Measurements from ENCODE around the gene UBLCP1. TPM values are rescaled to one million over a fixed set of nuclear protein-coding genes. Genes with fewer than 3 reads are reported as not detected.

The UBLCP1 gene
- total RNA-seq, 4 donors from 2014 or later, result 14.5 to 44.8 (median 20.5) TPM

DNA sequence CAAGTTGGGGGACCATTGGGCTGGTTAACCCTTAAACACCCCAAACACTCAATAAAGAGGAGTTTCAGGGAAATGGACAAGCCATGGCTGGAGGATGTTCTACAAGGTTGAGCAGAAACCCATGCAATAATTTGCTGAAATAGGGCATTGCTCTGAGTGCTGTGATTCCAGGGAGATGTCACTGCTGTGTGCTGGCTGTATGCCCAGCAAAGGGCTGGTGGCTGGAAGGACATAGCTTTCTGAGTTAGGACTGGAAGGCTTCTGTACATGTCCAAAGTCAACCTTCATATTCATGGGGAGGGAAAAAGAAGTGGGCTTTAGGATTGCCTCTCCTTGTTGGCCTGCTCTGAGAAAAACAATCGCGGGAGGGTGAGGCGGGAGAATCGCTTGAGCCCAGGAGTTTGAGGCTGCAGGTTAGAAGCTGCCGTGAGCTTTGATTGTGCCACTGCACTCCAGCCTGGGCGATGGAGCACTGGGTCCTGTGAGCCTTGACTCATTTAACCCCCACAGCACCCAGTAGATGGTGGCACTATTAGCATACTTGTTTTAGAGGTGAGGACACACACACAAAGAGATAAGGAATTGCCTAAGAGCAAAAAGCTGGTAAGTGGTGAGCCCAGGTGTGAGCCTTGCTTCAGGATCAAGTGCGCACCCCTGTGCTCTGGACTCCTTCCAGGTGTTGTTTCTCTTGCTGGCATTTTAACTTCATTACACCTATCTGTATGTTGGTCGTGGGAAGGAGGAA, 46.8 kb downstream of the UBLCP1 start:
- TF ChIP-seq, protein P1, sequence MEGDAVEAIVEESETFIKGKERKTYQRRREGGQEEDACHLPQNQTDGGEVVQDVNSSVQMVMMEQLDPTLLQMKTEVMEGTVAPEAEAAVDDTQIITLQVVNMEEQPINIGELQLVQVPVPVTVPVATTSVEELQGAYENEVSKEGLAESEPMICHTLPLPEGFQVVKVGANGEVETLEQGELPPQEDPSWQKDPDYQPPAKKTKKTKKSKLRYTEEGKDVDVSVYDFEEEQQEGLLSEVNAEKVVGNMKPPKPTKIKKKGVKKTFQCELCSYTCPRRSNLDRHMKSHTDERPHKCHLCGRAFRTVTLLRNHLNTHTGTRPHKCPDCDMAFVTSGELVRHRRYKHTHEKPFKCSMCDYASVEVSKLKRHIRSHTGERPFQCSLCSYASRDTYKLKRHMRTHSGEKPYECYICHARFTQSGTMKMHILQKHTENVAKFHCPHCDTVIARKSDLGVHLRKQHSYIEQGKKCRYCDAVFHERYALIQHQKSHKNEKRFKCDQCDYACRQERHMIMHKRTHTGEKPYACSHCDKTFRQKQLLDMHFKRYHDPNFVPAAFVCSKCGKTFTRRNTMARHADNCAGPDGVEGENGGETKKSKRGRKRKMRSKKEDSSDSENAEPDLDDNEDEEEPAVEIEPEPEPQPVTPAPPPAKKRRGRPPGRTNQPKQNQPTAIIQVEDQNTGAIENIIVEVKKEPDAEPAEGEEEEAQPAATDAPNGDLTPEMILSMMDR (IDR thresholded peaks at IDR 0.05; ENCODE audit: low read depth), result no peak

DNA sequence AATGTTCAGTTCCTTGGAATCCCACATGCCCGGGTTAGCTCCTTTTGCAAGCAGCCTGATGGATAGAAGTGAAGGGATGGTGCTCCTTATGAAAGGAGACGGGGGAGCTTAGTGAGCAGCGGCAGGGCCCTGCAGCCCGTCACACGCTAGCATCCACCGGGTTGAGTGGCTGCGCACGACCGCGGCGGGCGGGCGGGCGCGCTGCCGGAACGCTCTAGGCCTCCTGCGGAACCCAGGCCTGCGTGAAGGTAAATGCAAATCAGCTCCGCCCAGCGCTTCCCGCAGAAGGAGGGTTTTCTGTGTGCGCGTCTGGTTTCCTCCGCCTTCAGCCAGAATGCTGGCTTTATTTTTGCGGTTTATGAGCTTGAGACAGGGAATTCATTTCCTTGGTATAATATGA, 47.4 kb downstream of the UBLCP1 start:
- TF ChIP-seq, protein P1 (IDR thresholded peaks at IDR 0.05; ENCODE audit: low read depth), result no peak

DNA sequence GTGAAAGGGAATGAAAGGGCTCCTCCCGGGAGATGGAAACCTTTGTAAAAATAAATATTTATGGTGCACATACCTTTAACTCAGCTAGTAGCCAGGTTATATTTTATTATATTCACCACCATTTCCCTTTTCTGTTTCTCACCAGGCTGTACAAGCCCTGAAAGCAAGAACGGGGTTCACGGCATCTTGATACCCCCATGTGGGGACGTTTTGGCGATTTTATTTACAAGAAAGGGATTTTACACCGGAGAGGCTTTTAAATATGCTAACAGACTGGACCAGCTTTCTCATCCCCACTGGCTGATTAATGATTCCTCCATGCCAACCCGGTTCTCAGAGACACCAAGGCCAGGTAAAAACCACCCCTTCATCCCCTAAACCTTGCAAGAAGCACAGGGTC, 48.0 kb downstream of the UBLCP1 start:
- TF ChIP-seq, protein P1 (IDR thresholded peaks at IDR 0.05; ENCODE audit: low read depth), result no peak

DNA sequence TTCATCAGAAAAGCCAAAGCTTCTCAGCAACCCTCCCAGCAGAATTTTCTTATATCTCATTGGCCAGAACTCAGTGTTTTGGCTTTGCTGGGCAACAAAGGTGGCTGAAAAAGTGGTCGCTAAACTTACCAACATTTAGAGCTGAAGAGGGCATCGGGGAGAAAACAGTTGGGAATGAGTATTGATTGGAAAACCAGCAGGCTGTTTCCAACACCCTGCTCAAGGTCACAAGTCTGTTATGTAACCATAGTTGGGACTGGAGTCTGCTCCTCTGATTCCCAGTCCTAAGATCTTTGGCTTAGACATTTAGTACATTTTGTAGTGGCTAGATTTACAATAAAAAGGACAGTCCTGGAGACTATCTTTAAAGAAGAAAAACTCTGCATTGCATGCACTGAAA, 50.1 kb downstream of the UBLCP1 start:
- TF ChIP-seq, protein P1 (IDR thresholded peaks at IDR 0.05; ENCODE audit: low read depth), result no peak

DNA sequence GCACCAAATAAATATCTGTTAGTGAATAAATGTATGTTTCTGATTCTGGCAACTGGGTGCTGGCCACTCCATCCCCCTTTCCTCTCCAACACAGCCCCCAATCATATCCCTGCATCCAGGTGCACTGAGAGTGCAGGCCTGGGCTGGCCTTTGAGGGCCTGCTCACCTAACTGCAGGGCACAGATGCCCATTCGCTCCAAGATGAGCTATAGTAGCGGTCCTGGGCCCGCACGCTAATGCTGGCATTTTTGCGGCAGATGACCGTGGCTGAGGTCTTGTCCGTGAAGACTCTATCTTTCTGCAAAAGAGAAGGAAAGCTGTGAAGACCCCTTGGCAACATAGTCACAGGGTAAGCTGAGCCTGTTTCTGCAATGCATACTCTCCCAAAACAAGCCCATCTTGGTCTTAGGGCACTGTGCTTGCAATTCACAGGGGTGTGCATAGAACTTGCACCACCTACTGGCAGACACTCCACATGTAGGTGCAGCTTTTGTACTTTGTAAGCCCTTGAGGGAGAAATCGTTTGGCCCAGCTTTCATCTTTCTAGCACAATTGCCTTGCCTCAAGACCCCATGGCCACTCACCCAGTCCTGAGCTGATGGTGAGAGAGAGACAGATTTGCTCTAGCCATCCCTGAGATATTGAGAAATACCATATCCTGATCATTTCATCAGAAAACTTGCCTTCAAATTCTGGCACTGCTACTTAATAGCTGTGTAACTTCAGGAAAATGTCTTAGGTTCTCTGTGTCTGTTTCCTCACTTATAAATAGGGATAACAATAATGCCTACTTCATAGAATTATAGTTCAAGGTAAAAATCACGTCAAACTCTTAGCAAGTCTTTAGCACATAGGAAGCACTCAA, 53.7 kb downstream of the UBLCP1 start:
- TF ChIP-seq, protein P1 (IDR thresholded peaks at IDR 0.05; ENCODE audit: low read depth), result no peak

DNA sequence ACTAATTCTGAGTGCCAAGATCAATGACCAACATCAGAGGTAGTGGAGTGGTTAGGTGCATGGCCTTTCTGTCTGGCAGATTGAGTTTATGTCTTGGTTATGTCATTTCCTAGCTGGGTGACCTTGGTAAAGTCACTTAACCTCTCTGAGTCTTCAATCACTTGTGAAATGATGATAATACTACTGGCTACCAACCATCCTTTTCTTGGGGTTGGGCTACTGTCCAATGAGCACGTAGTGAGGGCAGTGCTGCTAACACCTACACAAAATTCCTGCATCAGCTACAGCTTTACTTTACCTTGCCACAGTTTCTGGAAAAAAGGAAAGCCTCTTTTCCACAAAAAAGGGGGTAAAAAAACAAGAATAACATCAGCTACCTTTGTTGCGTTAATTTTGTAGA, 54.8 kb downstream of the UBLCP1 start:
- TF ChIP-seq, protein P1 (IDR thresholded peaks at IDR 0.05; ENCODE audit: low read depth), result no peak

DNA sequence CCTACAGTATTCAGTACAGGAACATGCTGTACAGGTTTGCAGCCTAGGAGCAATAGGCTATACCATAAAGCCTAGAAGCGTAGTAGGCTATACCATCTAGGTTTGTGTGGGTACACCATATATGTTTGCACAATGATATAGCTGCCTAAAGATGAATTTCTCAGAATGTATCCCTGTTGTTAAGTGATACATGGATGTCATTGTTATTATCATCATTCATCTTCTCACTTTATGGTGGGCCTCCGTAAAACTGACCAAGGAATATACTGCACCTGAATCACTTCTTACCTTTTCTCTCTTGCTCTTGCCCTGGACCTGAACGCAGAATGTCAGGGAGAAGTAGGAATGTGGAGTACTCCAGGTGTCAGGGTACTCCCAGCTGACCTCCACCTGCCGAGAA, 55.4 kb downstream of the UBLCP1 start:
- TF ChIP-seq, protein P1 (IDR thresholded peaks at IDR 0.05; ENCODE audit: low read depth), result no peak
